ENCODE data around the gene CHST6. TPM values are rescaled to one million over a fixed set of nuclear protein-coding genes. Genes with fewer than 3 reads are reported as not detected.

CHST6 gene
- total and polyA plus RNA-seq, 2 donors from 2014 or later: 0.04 to 0.79 TPM

- intact Hi-C loops (cut with DNase I): no loop called here
- Histone ChIP-seq H3K36me3 (ENCODE audit: control insufficient read depth in 2 of 3, insufficient read depth in 3 of 3, low read length in 3 of 3) (no peaks in the 10 kb centered on the region), H3K27me3 (ENCODE audit: control insufficient read depth, insufficient read depth, low read length) (no peaks in the 10 kb centered on the region), H3K27ac (ENCODE audit: low read depth in 2 of 2, low read length in 2 of 2) (no peak overlapping the region), H3K9ac (ENCODE audit: low read length in 3 of 3) (no peak overlapping the region), H3K9me3 (ENCODE audit: control insufficient read depth in 2 of 3, insufficient read depth in 1 of 3, low read length in 3 of 3) (no peaks in the 10 kb centered on the region), H3K4me1 (ENCODE audit: control insufficient read depth in 2 of 3, insufficient read depth in 2 of 3, low read depth in 1 of 3, low read length in 3 of 3) (peaks cover 0 to 8% (median 0%) of the 10 kb centered on the region in 3 donors), H3K4me3 (ENCODE audit: low read length in 3 of 3) (no peak overlapping the region)
- TF ChIP-seq CTCF (IDR thresholded peaks at IDR 0.05; ENCODE audit: borderline replicate concordance, extremely low read depth, insufficient read depth): no peak
- DNase-seq (peak in 2 of 5 donors; percentile 30 to 38), FAIRE-seq (no peak)
Measured at GRCh38 chr16:75491876-75492275, 3.4 kb downstream of the CHST6 start.

GRCh38 chr16:75488322-75488721 is 6.9 kb downstream of the CHST6 start:
- Histone ChIP-seq H3K9me3 (ENCODE audit: control insufficient read depth in 2 of 3, insufficient read depth in 1 of 3, low read length in 3 of 3) (no peaks in the 10 kb centered on the region), H3K36me3 (ENCODE audit: control insufficient read depth in 2 of 3, insufficient read depth in 3 of 3, low read length in 3 of 3) (no peaks in the 10 kb centered on the region), H3K27me3 (ENCODE audit: control insufficient read depth, insufficient read depth, low read length) (no peaks in the 10 kb centered on the region), H3K27ac (ENCODE audit: low read depth in 2 of 2, low read length in 2 of 2) (no peak overlapping the region), H3K4me1 (ENCODE audit: control insufficient read depth in 2 of 3, insufficient read depth in 2 of 3, low read depth in 1 of 3, low read length in 3 of 3) (no peaks in the 10 kb centered on the region), H3K4me3 (ENCODE audit: low read length in 3 of 3) (no peak overlapping the region), H3K9ac (ENCODE audit: low read length in 3 of 3) (no peak overlapping the region)
- FAIRE-seq (no peak), DNase-seq (no peak)
- TF ChIP-seq CTCF (IDR thresholded peaks at IDR 0.05; ENCODE audit: borderline replicate concordance, extremely low read depth, insufficient read depth): no peak
- intact Hi-C loops (cut with DNase I): no loop called here

GRCh38 chr16:75486676-75487313 is 8.4 kb downstream of the CHST6 start:
- intact Hi-C loops (cut with DNase I): no loop called here
- DNase-seq (no peak), FAIRE-seq (no peak)
- no peak for TF ChIP-seq CTCF (IDR thresholded peaks at IDR 0.05; ENCODE audit: borderline replicate concordance, extremely low read depth, insufficient read depth)
- H3K4me1 ChIP-seq (ENCODE audit: control insufficient read depth in 2 of 3, insufficient read depth in 2 of 3, low read depth in 1 of 3, low read length in 3 of 3): no peaks in the 10 kb centered on the region
- no peak overlapping the region for H3K27ac ChIP-seq (ENCODE audit: low read depth in 2 of 2, low read length in 2 of 2)
- no peaks in the 10 kb centered on the region for H3K9me3 ChIP-seq (ENCODE audit: control insufficient read depth in 2 of 3, insufficient read depth in 1 of 3, low read length in 3 of 3)
- H3K27me3 ChIP-seq (ENCODE audit: control insufficient read depth, insufficient read depth, low read length): no peaks in the 10 kb centered on the region
- no peak overlapping the region for H3K9ac ChIP-seq (ENCODE audit: low read length in 3 of 3)
- no peaks in the 10 kb centered on the region for H3K36me3 ChIP-seq (ENCODE audit: control insufficient read depth in 2 of 3, insufficient read depth in 3 of 3, low read length in 3 of 3)
- no peak overlapping the region for H3K4me3 ChIP-seq (ENCODE audit: low read length in 3 of 3)
